HG02678 (cell line): Measurements from ENCODE around the gene NACC1.

ENCODE experiments used
- ATAC-seq: cut with Tn5 transposase; IDR thresholded peaks from one replicate; pipeline ENCODE4 v1.9.1; 2021; ENCODE audit warnings: mild to moderate bottlenecking, moderate library complexity; ENCODE audit not compliant: unreplicated experiment

NACC1 gene

DNA sequence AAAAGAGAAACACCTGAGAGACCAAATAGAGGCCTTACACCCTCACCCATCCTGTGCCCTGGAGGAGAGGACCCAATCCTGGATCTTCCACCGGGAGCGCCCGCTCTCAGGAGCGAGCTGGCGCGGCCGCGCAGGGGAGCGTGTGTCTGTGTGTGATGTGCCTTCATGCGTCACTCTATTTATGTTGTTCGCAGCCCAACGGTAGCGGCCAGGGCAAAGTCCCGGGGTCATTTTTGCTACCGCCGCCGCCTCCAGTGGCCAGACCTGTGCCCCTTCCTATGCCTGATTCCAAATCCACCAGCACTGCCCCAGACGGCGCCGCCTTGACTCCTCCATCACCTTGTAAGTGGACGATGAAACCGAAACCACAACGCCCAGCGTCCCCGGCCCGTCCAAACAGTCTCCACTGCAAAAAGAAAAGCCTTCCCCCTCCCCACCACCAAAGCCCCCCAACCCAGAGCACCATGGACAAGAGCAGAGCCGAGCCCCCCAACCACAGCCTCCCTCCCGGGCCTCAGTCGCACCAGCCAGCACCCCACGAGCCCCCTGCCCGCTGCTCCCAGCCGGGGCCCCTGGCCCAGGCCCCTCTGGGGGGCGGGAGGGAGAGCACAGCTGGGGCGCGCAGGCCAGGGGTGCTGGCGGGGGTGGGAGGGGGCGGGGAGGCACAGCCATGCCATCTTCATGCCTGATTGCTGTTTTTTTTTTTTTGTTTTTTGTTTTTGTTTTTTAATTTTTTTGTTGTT lies 30.1 kb upstream of the NACC1 start:
- ATAC-seq, result no peak

DNA sequence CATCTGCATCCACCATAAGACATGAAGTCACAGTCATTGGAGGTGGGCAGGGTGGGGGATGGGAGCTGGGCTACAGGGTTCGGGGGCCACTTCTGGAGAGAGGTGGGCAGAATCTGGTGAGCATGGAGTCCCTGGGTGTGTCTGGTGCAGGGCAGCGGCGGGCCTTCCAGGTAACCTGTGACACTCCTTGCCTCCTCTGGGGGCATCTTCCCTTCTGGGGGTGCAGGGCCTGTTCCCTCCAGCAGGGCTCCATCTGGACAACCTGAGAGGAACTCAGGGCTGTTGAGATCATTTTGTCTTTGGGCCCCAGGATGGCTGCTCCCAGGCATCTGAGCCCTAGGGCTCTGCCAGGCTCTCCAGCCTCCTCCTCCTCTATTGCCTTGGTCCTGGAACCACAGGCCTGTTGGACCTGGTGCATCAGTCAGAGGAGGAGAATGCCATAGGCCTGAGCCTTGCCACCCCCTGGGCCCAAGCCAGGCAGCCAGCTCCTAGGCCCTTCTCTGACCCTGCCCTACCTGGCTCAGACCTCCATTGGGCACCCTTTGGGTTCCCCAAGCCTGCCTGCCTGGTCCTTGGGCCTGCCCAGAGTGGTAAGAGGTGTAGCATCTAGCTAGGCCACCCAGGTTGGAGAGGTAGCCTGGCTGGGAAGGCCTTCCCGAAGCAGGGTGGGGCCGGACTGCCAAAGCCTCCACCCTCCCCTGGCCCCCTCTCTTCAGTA lies 28.8 kb upstream of the NACC1 start:
- no peak for ATAC-seq

DNA sequence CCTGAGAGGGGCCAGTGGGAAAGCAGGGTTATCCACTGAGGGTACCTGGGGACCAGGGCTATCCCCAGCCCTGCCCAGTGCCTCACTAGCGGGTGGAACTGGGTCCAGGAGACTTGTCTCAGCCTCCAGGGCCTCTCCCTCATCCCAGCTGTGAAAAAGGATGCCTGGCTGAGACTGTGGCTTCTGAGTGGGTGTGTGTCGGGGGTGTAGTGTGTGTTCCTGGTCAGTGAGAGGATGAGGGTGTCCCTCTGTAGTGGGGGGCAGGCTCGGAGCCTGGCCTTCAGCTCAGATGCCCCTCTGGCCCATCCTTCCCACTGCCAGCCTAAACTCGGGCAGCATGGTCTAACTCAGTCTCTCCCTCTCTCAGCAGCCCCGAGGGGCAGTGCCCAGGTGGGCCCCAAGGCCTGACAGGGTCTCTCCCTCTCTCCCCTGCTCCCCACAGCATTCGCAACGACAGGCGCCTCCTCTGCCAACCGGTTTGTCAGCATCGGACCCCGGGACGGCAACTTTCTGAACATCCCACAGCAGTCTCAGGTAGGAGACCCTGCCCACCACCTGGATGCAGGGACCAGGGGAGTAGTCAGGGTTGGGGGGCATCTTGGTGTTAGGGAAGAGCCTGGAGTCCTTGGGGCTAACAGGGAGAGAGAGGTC lies 28.1 kb upstream of the NACC1 start:
- no peak for ATAC-seq

DNA sequence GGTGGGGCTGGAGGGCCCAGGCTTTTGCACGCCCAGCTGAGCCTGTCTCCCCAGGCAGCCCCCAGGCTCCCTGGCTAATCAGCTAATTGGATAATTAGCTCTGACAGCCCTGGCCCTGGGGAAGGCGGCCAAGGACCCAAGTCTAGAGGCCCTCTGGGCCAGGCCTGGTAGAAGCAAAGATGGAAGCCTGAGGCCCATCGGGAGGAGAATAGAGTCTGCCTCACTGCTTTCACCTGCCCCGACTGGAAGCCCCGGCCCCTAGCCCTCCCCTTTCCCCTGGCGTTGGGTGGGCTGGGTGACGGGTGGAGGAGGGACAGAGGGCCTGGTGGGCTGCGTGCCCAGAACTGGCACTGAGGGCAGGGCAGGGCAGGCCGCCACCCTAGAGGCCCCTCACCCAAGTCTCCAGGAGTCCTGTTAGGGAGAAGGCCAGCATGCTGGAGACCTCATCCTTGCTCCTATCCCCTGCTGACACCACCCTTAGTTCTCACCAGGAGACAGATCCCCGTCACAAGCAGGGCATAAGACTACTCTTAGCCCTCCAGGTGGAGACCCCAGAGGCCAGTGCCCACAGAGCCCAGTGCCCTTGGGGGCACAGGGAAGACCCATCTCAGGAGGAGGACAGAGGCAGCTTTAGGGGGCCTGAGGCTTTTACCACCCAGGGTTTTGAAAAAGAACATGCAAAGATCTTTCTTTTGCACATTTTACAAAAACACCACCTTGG lies 27.4 kb upstream of the NACC1 start:
- ATAC-seq, result no peak

DNA sequence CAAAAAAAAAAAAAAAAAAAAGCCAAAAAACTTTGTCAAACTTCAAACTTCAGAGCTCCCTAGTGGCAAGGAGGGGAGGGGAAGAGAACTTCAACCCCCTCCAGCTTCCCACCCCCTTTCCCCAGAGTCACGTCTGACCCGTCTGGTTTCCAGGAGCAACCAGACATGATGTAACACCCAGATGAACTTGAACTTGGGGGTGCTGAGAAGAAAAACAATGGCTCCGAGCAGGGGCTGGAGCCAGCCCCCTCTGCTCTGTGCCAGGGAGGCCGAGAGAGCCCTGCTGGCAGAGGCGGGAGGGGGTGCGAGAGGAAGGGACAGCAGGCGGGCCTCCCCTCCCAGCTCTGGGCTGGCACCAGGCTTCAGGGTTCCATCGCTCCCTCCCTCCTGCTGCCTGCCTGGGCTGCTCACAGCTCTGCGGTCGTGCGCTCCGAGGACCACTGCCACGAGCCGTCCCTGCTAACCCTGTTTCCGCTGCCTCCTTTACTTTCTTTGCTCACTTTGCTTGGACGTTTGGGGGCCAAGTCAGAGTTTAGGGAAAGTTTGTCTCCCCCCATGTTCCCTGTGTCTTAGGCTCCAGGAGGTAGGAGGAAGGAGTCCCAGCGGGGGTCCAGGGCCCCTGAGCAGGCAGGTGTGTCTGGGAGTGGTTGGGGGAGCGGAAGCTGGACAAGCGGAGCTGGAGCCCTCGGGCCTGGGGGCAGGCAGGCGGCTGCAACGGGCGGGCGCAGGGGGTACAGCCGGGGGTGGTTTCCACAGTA lies 26.5 kb upstream of the NACC1 start:
- ATAC-seq, result no peak

DNA sequence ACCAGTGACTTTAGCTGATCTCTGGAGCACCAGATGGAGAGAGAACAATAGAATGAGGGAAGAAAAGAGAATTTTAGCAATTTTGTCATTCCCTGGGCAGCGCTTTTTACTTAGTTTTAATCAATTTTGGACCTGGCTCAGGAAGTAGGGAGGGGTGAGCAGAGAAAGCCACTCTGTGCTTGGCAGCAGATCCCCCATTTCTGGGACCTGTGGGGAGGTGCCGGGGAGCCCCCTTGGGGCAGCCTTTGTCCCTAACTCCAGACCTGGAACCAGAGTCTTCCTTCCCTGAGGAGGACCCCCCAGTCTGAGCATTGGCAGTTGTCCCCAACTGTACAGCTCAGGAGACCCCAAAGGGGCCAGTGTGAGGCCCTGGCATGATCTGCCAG lies 25.9 kb upstream of the NACC1 start:
- ATAC-seq, result no peak

DNA sequence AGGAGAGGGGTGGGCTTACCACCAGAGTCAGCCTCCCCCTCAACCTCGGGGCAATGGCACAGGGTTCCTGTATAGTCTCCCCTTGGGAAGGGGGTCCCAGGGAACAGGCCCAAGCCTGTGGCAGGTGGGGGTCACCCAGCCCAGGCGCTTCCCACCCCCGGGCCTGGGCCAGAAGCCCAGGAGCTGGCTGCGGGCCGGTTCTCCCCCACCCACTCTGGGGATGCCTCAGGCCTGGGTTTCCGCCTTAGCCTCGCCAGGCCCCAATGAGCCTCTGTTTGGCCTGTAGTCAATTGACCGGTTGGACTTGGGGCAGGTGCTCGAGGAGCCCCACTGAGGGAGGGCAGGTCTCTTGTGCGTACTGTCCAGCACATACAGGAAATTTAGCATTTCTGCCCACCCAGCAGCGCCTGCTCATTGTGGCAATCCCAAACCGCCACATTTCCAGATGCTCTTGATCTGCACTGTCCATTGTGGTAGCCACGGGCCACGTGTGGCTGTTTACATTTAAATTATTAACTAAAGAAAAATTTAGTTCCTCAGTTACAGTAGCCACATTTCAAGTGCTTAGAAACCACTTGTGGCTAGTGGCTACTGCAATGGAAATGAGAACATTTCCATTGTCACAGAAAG lies 25.3 kb upstream of the NACC1 start:
- ATAC-seq, result no peak

DNA sequence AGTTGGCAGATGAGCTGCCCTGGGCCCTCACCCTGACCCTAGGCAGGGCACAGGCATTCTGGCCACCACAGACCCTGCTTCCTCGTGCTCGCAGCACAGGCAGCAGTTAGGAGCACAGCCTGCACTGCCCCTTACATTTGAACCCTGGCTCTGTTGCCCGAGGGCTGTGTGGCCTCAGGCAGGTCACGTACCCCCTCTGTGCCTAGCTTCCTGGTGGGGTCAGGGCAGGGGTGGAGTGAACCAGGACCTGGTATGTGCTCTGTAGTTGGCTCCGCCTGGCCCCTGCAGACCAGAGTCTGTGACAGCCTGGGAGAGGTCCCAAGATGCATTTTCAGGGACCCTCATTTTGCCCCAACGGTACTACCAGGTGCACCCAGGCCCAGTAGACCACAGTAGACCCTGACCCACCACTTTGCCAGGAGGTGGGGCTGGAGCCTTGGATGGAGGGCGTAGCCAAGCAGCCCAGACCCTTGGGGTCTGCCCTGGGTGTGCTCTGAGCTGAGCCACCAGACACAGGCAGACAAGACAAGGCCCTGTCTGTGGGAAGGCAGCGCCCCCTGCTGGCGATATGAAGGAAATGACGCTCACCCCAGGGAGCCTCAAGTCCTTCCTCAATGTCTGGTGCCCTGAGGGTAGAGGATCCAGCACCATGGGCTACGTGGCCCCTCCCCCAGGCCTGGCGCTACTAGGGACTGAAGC lies 24.5 kb upstream of the NACC1 start:
- no peak for ATAC-seq

DNA sequence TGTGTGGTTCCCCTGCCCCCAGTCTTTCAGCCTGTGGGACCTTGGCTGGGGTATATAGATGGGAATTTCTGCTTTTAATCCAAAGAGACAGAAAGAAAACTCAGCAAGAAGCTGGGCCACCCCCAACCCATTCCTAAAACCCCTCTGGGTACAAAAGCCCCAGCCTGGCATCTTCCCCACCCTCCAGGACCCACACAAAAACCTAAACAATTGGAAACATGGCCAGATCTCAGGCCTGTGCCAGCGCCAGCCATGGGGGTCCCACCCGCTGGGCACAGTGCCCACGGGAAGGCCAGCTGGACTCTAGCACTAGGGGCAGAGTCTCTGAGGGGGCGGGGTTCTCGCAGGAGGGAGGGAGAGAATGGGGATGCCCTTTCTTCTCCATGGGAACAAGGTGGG lies 24.0 kb upstream of the NACC1 start:
- no peak for ATAC-seq

DNA sequence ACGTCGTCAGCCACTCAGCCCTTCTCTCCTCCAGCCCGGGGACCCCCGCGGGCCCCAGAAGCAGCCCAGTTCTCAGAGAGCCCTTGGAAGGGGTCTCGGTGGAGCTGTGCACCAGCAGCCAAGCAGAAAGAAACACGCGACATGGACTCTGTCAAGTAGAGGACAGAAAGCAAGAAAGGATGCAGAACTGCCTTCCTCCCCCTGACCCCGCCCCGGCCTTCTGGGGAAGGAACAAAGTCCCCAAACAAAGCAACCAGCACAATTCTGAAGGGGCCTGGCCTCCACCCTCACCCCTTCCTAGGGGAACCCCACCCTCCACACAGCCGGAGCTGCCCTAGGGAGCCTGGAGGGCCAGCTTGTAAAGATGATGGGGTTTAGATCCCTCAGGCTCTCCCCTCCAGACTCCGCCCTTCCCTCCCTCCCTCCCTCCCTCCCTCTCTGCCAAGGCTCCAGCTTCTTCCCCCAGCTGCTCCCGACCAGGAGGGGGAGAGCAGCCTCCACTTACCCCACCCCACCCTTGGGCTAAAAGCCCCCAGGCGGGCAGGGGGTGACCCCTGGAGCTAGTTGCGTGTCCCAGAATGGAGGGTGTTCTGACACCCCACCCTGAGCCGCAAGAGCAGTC lies 23.2 kb upstream of the NACC1 start:
- no peak for ATAC-seq

DNA sequence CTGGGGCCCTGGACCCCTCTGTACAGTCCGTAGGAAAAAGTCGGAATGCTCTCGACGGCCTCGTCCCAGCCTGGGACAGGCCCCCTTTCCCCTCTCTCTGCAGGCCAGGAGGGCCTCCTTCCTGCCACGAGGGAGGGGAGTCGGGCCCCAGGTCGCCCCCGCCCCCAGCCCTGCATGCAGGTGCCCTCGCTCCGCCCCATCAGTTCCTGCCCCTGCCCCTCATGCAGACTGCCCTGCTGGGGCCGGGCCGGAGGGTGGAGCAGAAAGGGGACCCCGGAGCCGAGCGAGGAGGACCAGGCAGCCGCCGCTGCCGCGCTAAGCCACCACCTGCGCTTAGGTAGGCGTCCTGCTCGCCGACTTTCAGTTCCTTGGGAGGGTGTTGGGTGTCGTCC lies 22.7 kb upstream of the NACC1 start:
- no peak for ATAC-seq

DNA sequence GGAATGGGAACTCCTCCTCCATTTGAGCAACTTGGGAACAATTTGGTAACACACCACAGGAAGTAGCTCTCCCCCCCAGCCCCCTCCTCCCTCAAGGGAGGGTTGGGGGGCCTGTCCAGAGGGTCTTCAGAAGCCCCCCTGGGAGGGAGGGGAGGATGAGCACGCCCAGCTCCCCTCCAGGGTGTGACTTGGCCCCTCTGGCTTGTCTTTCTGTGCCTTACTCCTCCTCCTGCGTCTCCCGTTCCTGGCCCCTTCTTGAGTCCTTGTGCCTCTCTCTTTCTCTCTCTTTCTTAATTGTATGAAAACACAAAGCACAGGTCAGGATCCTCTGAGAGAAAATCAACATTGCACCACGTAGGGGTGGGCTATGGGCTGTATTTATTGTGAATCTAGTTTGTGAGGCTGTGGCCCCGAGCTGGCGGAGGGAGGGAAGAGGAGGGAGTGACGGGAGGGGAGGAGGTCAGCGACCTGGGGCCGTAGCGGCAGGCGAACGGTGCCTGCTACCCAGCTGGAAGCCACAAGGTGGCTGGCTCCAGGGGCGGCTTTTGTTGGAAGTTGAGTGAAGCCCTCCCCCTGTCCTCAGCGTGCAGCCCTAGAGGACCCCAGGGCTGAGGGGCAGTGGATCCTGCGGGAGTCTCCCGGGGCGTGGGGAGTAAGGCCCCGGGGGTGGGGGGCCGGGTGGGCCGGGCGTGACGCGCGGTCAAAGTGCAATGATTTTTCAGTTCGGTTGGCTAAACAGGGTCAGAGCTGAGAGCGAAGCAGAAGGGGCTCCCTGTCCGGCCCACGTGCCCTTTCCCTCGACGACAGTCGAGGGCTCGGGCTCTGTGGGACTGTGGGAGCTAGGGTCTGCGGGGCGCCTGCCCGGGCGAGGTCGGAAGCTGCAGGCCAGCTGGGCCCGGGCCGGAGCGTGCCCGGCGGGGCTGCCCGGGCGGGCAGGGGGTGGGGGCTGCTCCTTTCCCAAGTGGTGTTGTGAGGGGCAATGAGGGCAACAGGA lies 21.8 kb upstream of the NACC1 start:
- no peak for ATAC-seq

DNA sequence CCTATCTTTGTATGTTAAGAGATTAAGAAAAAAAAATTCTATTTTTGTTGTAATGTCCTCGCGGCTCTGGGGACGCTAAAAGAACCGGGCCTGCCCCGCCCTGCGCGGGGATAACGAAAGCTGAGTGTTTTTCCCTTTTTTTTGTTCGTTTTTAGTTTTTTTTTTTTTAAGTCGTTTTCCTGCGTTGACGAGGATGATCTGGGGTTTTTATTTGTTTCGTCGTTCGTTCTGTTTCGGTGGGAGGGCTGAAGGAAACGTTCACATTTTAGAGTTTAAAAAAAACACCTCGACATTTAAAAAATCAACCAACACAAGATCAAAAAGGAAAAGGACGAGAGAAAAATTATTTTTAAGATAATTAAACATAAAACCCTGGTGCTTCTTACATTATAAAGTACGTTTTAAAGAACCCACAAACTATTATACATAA lies 21.0 kb upstream of the NACC1 start:
- ATAC-seq, result no peak

DNA sequence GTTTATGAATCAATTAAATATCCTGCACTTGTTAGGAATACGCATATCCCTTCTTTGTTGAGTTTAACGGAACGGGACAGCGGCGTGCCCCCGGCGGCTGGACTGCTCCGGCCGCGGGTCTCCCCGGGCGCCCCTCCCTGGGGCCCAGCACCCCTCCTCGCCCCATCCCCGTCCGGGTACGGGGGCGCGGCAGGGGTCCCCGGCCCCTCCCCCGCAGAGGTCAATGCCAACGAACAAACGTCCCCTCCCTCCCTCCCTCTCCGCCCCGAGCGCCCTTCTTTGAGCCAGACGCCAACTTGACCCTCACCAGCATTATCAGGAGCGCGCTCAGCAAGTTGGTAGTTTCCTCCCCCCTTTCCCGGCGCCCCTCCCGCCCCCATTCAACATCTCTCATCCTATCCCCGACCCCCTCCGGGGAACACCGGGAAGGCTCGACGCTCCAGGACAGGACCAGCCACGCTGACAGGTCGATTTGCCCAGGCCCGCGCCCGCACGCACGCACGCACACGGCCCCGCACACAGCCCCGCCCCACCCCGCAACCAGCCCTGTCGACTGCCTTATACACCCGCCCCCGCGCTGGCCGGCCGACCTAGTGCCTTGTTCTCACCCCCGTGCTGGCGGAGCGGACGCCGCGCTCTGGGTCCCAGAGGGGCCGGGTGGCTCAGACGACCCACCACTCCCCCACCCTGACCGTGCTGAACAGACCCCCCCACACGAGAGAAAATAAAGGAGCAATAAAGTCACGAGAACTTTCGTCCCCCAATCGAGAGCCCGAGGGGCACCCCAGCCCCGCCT lies 20.4 kb upstream of the NACC1 start:
- ATAC-seq, result no peak

DNA sequence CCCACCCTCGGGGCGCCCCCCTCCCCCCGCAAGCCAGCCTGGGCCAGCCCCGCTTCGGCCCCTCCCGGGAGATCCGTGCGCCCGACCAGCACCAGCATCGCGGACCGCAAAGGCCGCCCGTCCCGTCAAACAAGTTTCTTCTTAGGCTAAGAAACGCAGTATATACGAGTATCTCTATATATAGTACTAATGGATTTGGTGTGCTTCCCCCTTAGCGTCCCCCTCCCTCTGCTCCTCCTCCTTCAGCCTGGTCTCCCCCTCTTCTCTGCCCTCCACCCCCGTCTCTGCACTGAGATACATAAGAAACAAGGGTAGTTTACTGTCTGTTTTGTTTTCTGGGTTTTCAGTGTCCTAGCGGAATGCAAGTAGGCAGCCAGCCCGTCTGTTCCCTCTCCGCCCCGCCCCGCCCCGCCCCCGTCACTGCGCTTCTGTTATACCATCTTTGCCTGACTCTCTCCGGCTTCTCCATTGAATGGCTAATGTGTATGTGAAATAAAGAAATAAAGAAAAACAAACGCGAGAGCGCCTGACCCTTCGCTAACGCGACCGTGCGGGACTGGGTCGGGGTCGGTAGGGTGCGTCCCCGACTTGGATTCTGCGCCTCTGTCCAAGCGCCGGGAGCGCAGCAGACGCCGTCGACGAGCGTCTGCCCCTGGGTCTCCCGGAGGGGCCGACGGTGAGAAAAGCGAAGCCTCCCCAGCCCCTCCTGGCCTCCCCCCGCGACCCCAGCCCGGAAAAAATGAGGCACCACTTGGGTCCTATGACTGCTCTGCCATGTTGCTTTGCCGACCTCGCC lies 19.6 kb upstream of the NACC1 start:
- ATAC-seq, result no peak
